Erythroblast (primary cell): Measurements from ENCODE around the gene TBXT.

Experiments used
- GATA1 ChIP-seq: IDR thresholded peaks from 2 replicates; pipeline ENCODE4 v1.6.1; 2011; ENCODE audit warnings: low read depth, mild to moderate bottlenecking, control low read depth, low read length, moderate library complexity
- POLR2A ChIP-seq: IDR thresholded peaks from 2 replicates; pipeline ENCODE4 v1.6.1; 2011; ENCODE audit warnings: mild to moderate bottlenecking, low read length

DNA sequence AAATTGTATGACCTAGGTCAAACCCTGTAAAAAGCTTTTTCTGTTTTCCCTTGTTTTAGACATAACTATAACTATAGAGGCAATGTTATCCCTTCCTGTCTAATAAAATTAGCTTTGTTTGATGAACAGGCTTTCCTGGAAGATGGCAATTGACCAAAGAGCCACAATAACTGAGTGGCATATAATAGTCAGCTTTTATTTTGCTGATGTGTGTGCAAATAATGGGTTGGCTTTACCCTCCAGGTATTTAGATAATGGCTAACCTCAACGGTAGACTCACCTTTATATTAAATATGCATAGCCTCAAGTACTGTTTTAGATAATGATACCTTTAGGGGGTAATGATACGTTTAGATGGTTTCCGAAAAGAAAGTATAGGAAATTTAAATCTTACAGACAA lies 15.0 kb downstream of the TBXT start:
- TF ChIP-seq POLR2A (no peak), GATA1 (no peak)
